OCI-LY7 (cell line): ENCODE measurements around the gene CTBP2. TPM values are rescaled to one million over a fixed set of nuclear protein-coding genes. Genes with fewer than 3 reads are reported as not detected.

Source experiments
- BruUV-seq: library from RNA; stranded (reverse); fragments of 400-500 nt; replicated peaks from 2 replicates; lab custom pipeline; 2021; lab: Mats Ljungman, UMichigan
- CTCF ChIA-PET: fragments of 300-600 bp; sonication (Branson Sonifier 250); formaldehyde crosslinking; loops from one replicate; lab custom pipeline; 2022; ENCODE audit warnings: antibody characterized with exemption; ENCODE audit not compliant: unreplicated experiment; lab: Charles Lee
- POLR2A ChIA-PET: fragments of 300-600 bp; sonication (Branson Sonifier 250); formaldehyde crosslinking; loops from one replicate; lab custom pipeline; 2022; ENCODE audit warnings: antibody characterized with exemption; lab: Charles Lee
- DNase-seq: peaks from one replicate; pipeline ENCODE4 v3.0.0-alpha.2; 2015; ENCODE audit warnings: low spot score
- H2AFZ ChIP-seq: fragments of 200-600 bp; sonication (generic), shearing (Covaris generic); 2 replicates; pipeline ENCODE4 v1.6.1; 2014; ENCODE audit warnings: mild to moderate bottlenecking, antibody characterized with exemption, low read length, moderate library complexity
- H3K27ac ChIP-seq: fragments of 200-600 bp; sonication (generic); 2 replicates; pipeline ENCODE4 v1.5.1; 2014; ENCODE audit warnings: mixed run types, low read depth, mild to moderate bottlenecking, moderate library complexity, low read length, inconsistent platforms; ENCODE audit not compliant: poor library complexity, severe bottlenecking
- H3K36me3 ChIP-seq: fragments of 200-600 bp; sonication (generic); 2 replicates; pipeline ENCODE4 v1.6.1; 2014; ENCODE audit warnings: mild to moderate bottlenecking, antibody characterized with exemption, low read length, moderate library complexity, mixed read lengths; ENCODE audit not compliant: insufficient read depth
- H3K4me1 ChIP-seq: fragments of 200-600 bp; sonication (generic); 2 replicates; pipeline ENCODE4 v1.5.1; 2014; ENCODE audit warnings: mild to moderate bottlenecking, low read length; ENCODE audit not compliant: insufficient read depth, poor library complexity, severe bottlenecking
- H3K4me2 ChIP-seq: fragments of 200-600 bp; sonication (generic); 2 replicates; pipeline ENCODE4 v1.6.1; 2014; ENCODE audit warnings: mild to moderate bottlenecking, low read length
- H3K4me3 ChIP-seq: fragments of 200-600 bp; sonication (generic); 2 replicates; pipeline ENCODE4 v1.5.1; 2014; ENCODE audit warnings: mild to moderate bottlenecking, low read depth, low read length; ENCODE audit not compliant: poor library complexity, severe bottlenecking
- H3K79me2 ChIP-seq: fragments of 200-600 bp; sonication (generic); 2 replicates; pipeline ENCODE4 v1.6.1; 2016; ENCODE audit warnings: low read depth, mild to moderate bottlenecking, low read length, moderate library complexity, mixed read lengths; ENCODE audit not compliant: insufficient read depth
- H3K9me2 ChIP-seq: fragments of 200-600 bp; sonication (generic); 2 replicates; pipeline ENCODE4 v1.6.1; 2016; ENCODE audit warnings: mild to moderate bottlenecking, low read length, mixed read lengths; ENCODE audit not compliant: insufficient read depth
- H3K9me3 ChIP-seq: fragments of 200-600 bp; sonication (generic); 2 replicates; pipeline ENCODE4 v1.6.1; 2014; ENCODE audit warnings: mild to moderate bottlenecking, mixed run types, low read length, mixed read lengths
- H4K20me1 ChIP-seq: fragments of 200-600 bp; sonication (generic); 2 replicates; pipeline ENCODE4 v1.6.1; 2014; ENCODE audit warnings: mild to moderate bottlenecking, antibody characterized with exemption, low read length, moderate library complexity, mixed read lengths; ENCODE audit not compliant: insufficient read depth
- CTCF ChIP-seq: fragments of 200-600 bp; sonication (generic); conservative IDR thresholded peaks from 2 replicates; pipeline ENCODE4 v1.5.1; 2014; ENCODE audit warnings: mild to moderate bottlenecking, antibody characterized with exemption, low read length, moderate library complexity, mixed read lengths
- EZH2phosphoT487 ChIP-seq: fragments of 200-600 bp; sonication (generic); IDR thresholded peaks from 2 replicates; pipeline ENCODE4 v1.6.1; 2018; ENCODE audit warnings: low read depth, borderline replicate concordance, mild to moderate bottlenecking, mixed run types, antibody characterized with exemption, low read length, moderate library complexity, mixed read lengths
- intact Hi-C: fragments of 100-400 bp; cut with micrococcal nuclease; formaldehyde crosslinking; loops from one replicate; pipeline ENCODE4 v1.10.0; 2022; ENCODE audit not compliant: unreplicated experiment
- total RNA-seq, 2 experiments: library from RNA; depleted of rRNA in 1 of 2; stranded (reverse); fragments of >200 nt in 1 of 2; shearing (Covaris generic) in 1 of 2; gene quantifications; 2 replicates each; pipeline ENCODE4 v1.2.3, GENCODE V29; 2014 to 2022

CTBP2 gene
- total RNA-seq, 2 experiments from 2014 or later = not detected

- DNase-seq = no peak
- CTCF ChIA-PET = no interaction called here
Measured at GRCh38 chr10:125158601-125159485, 1.5 kb downstream of the CTBP2 start.

GRCh38 chr10:125158275-125158600, 2.1 kb downstream of the CTBP2 start:
- intact Hi-C loops = loop anchor here (10.0 kb wide), 1 partner anchor 113 kb away; no protein-coding TSS in a partner anchor
- H3K4me3 ChIP-seq = no peak overlapping the region
- DNase-seq = no peak
- H3K27ac ChIP-seq = no peak overlapping the region
- no peaks in the 10 kb centered on the region for H3K9me3 ChIP-seq
- no peak overlapping the region for H3K4me2 ChIP-seq
- POLR2A ChIA-PET = interaction anchor here (0.5 to 0.6 kb wide), 2 partner anchors 111 to 564 kb away, joined by 3 read pairs; no protein-coding TSS in a partner anchor
- TF ChIP-seq EZH2phosphoT487 (no peak), CTCF (no peak)
- no peaks in the 10 kb centered on the region for H3K36me3 ChIP-seq
- no peaks in the 10 kb centered on the region for H3K79me2 ChIP-seq
- no peaks in the 10 kb centered on the region for H3K9me2 ChIP-seq
- CTCF ChIA-PET = no interaction called here
- no peaks in the 10 kb centered on the region for H3K4me1 ChIP-seq
- no peaks in the 10 kb centered on the region; the same call in 1 of the 2 replicates for H4K20me1 ChIP-seq
- BruUV-seq = no TSS peak
- H2AFZ ChIP-seq = no peak overlapping the region

More at GRCh38 chr10:125158601-125159485, 1.5 kb downstream of the CTBP2 start:
- no peaks in the 10 kb centered on the region for H3K9me2 ChIP-seq
- TF ChIP-seq CTCF (no peak), EZH2phosphoT487 (no peak)
- H4K20me1 ChIP-seq = no peaks in the 10 kb centered on the region; the same call in 1 of the 2 replicates
- H3K27ac ChIP-seq = no peak overlapping the region
- H3K36me3 ChIP-seq = no peaks in the 10 kb centered on the region
- H2AFZ ChIP-seq = no peak overlapping the region
- H3K4me3 ChIP-seq = no peak overlapping the region
- intact Hi-C loops = loop anchor here (10.0 kb wide), 1 partner anchor 114 kb away; no protein-coding TSS in a partner anchor
- no peak overlapping the region for H3K4me2 ChIP-seq
- H3K79me2 ChIP-seq = no peaks in the 10 kb centered on the region
- POLR2A ChIA-PET = no interaction called here
- H3K4me1 ChIP-seq = no peaks in the 10 kb centered on the region
- no TSS peak for BruUV-seq
- H3K9me3 ChIP-seq = no peaks in the 10 kb centered on the region
